ENCODE measurements around the gene OR2L13.
"Not testable (repeated sequence)": the region's sequence is repeated elsewhere in the genome, so short reads cannot be mapped to it uniquely, and the experiment has no call there.

Gene OR2L13

GRCh38 chr1:248055261-248055660, 39.7 kb upstream of the OR2L13 start:
- Histone ChIP-seq H3K36me3 (ENCODE audit: control insufficient read depth, insufficient read depth, low read length) (no peaks in the 10 kb centered on the region), H3K79me2 (no peaks in the 10 kb centered on the region), H3K27ac (no peak overlapping the region), H3K9me3 (ENCODE audit: control insufficient read depth, low read length) (no peaks in the 10 kb centered on the region), H2AFZ (no peak overlapping the region), H3K27me3 (ENCODE audit: control insufficient read depth, insufficient read depth, low read length) (no peaks in the 10 kb centered on the region), H3K4me2 (ENCODE audit: low read length) (no peak overlapping the region), H3K4me1 (no peaks in the 10 kb centered on the region), H3K9ac (no peak overlapping the region), H3K4me3 (ENCODE audit: low read depth, low read length) (no peak overlapping the region)
- TF ChIP-seq CTCF (IDR thresholded peaks at IDR 0.05): no peak

DNA sequence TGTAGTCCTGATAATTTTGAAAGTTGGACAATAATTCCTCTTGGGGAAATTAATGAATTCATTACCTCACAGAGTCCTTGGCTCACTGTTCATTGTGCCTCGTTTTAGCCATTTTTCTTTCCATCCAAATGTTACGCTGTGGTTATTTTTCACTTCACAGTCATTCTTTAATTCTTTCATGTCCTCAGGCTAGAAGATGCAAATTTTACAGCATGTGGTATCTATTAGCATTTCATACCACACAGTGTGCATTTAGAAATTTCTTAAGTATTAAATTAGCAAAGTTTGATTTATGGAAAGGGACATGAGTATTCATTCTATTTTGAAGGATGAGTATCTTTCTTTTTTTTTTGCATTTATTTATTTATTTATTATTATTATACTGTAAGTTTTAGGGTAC, 29.9 kb upstream of the OR2L13 start:
- Histone ChIP-seq H3K9me3 (ENCODE audit: control insufficient read depth, low read length) (no peaks in the 10 kb centered on the region), H3K27ac (no peak overlapping the region), H3K4me3 (ENCODE audit: low read depth, low read length) (no peak overlapping the region), H3K4me1 (no peaks in the 10 kb centered on the region), H3K9ac (no peak overlapping the region), H3K27me3 (ENCODE audit: control insufficient read depth, insufficient read depth, low read length) (no peaks in the 10 kb centered on the region), H3K36me3 (ENCODE audit: control insufficient read depth, insufficient read depth, low read length) (no peaks in the 10 kb centered on the region), H3K79me2 (no peaks in the 10 kb centered on the region), H3K4me2 (ENCODE audit: low read length) (no peak overlapping the region), H2AFZ (no peak overlapping the region)
- no peak for TF ChIP-seq CTCF (IDR thresholded peaks at IDR 0.05)

GRCh38 chr1:248065604-248066003, 29.4 kb upstream of the OR2L13 start:
- no peaks in the 10 kb centered on the region for H3K36me3 ChIP-seq (ENCODE audit: control insufficient read depth, insufficient read depth, low read length)
- no peak overlapping the region for H2AFZ ChIP-seq
- H3K4me3 ChIP-seq (ENCODE audit: low read depth, low read length): no peak overlapping the region
- no peaks in the 10 kb centered on the region for H3K9me3 ChIP-seq (ENCODE audit: control insufficient read depth, low read length)
- H3K4me1 ChIP-seq: no peaks in the 10 kb centered on the region
- no peak overlapping the region for H3K4me2 ChIP-seq (ENCODE audit: low read length)
- TF ChIP-seq CTCF (IDR thresholded peaks at IDR 0.05): no peak
- no peaks in the 10 kb centered on the region for H3K79me2 ChIP-seq
- H3K9ac ChIP-seq: no peak overlapping the region
- no peaks in the 10 kb centered on the region for H3K27me3 ChIP-seq (ENCODE audit: control insufficient read depth, insufficient read depth, low read length)
- no peak overlapping the region for H3K27ac ChIP-seq

DNA sequence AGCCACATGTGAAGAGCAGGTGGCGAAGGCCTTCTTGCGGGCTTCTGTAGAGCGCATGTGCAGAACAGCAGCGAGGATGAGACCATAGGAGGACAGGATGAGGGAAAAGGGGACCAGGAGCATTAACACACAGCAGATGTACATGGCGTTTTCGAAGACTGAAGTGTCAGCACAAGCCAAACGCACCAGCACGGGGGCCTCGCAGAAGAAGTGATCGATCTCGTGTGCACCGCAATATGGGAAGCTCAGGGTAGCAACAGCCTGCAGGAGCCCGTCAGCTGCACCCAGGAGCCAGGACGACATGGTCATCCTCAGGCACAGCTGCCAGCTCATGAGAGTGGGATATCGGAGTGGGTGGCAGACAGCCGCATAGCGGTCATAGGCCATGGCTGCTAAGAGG, 11.1 kb upstream of the OR2L13 start:
- H3K36me3 ChIP-seq (ENCODE audit: control insufficient read depth, insufficient read depth, low read length); H3K27ac ChIP-seq; H3K27me3 ChIP-seq (ENCODE audit: control insufficient read depth, insufficient read depth, low read length); H3K4me2 ChIP-seq (ENCODE audit: low read length); H3K4me3 ChIP-seq (ENCODE audit: low read depth, low read length); H3K9ac ChIP-seq; H3K4me1 ChIP-seq; H3K9me3 ChIP-seq (ENCODE audit: control insufficient read depth, low read length); H3K79me2 ChIP-seq; H2AFZ ChIP-seq: not testable (repeated sequence)

DNA sequence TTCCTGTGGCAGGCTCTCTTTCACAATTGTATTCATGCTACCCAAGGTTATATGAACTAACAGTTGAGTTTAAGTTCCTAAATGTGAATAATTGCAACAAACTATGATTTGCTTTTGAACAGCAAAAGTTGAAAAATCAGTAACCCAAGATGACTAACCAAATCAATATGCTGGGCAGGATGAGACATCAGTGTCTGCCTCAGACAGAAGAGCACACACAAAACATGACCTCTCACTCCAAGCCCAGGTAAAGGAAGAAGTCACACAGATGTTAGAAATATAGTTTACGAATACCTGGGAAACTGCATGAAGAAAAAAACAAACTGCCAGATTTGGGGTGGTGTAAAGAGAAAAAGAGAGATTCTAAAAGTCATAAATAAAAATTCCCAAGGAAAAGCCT, 3.5 kb downstream of the OR2L13 start:
- H3K9me3 ChIP-seq (ENCODE audit: control insufficient read depth, low read length): no peaks in the 10 kb centered on the region
- H3K4me2 ChIP-seq (ENCODE audit: low read length): no peak overlapping the region
- H3K4me3 ChIP-seq (ENCODE audit: low read depth, low read length): no peak overlapping the region
- no peak overlapping the region for H2AFZ ChIP-seq
- no peaks in the 10 kb centered on the region for H3K79me2 ChIP-seq
- no peak for TF ChIP-seq CTCF (IDR thresholded peaks at IDR 0.05)
- H3K4me1 ChIP-seq: no peaks in the 10 kb centered on the region
- no peak overlapping the region for H3K27ac ChIP-seq
- H3K36me3 ChIP-seq (ENCODE audit: control insufficient read depth, insufficient read depth, low read length): no peaks in the 10 kb centered on the region
- no peak overlapping the region for H3K9ac ChIP-seq
- no peaks in the 10 kb centered on the region for H3K27me3 ChIP-seq (ENCODE audit: control insufficient read depth, insufficient read depth, low read length)

Data from parathyroid adenoma (tissue), 2 donors.